ENCODE results near the gene DRC3.
"Not testable (repeated sequence)": the region's sequence is repeated elsewhere in the genome, so short reads cannot be mapped to it uniquely, and the experiment has no call there.

The DRC3 gene

DNA sequence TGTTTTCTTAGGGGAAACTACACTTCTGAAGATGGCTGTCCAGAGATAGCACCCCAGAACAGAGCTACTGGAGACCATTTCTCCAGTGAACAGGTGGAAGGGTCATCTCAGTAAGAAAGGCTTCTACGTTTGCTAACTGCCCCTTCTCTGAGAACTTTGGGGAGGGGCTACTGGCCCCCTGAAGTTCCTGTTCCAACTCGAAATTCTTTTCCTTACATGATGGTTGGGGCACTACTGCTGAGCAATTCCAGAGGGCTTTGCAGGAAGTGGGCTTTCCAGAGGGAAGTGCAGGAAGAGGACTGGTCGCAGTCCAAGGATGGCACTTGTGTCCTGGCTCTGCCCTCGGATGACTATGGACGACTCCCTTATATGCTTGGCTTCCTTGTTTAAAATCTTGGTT lies 31.6 kb upstream of the DRC3 start:
- no peak for DNase-seq (ENCODE audit: low read depth)

DNA sequence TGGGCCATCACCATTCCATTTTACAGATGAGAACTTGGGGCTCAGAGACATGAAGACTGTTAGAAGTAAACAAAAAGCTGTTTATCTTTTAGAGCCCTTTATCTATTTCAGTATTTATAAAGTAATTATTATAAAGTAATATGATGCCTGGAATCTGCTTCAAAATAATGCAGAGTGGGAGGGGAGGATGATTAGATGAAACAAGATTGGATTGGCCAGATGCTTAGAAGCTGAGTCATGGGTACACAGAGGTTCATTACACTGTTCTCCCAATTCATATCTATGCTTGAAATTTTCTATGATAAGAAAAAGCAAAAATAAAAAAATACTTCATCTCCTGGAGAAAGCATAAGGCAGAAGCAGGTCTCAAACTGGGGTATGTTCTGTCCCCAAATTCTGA lies 29.8 kb upstream of the DRC3 start:
- DNase-seq (ENCODE audit: low read depth): no peak

DNA sequence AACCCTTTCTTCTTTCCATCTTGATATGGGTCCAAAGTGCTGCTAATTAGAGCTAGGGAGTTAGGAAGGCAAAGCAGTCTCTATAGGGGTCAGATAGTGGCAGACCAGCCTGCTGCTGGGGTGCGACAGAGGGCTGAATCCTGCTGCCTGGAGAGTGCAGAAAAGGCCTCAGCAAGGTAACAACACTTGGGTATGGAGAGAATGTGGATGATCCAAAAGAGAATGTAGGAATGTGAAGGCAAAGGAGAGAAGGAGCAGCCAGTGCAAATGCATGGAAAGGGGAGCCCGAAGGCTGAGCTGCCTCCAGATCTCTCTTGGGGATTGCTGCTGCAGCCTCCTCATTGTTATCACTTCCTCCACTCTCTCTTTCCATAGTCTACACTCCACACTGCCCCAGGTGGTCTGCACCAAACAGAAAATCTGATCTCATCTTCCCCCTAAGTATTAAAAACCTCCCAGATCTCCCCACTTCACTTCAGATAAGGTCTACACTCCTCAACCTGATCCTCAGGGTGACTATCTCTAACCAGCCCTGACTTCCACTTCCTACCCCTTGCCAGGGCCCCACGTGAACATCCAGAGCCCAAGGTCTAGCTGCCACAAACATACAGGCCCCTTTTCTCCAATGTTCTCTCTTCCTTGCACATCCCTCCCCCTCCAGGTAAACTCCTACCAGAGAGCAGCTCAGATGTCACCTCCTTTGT lies 29.2 kb upstream of the DRC3 start:
- no peak for DNase-seq (ENCODE audit: low read depth)

DNA sequence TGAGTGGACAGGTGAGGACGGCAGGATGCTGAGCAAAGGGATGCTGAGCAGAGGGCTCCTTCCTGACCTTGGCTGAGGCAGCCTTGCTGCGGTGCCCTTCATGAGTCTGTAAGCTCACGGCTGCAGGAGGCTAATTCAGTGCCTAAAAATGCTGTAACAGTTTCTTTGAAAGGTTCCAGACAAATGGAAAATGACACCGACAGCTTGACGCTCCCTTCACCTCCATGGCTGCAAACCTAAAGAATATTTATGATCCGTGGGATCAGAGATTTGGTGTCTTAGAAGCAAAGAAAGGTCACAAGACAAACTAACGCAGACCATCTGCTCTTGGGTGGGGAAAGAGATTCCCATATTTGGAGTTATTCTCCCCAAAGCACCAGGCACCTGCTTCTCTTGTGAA lies 28.4 kb upstream of the DRC3 start:
- no peak for DNase-seq (ENCODE audit: low read depth)

DNA sequence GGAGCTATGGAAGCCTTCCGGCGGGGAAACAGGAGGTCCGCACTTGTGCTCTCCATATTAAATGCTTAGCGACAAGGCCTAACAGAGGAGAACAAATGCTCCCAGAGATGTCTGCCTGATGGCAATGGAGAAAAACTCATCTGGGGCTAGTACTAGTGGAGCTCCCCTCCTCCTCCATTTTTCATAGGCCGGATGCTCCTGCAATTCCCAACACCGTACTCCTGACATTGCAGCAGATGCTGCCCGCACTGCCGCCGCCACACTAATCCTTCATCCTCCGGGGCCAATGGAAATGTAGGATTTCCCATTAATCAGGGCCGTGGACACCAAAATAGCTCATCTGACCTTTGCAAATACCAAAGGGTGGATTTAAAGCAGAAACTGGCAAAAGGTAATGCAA lies 27.9 kb upstream of the DRC3 start:
- DNase-seq (ENCODE audit: low read depth): no peak

DNA sequence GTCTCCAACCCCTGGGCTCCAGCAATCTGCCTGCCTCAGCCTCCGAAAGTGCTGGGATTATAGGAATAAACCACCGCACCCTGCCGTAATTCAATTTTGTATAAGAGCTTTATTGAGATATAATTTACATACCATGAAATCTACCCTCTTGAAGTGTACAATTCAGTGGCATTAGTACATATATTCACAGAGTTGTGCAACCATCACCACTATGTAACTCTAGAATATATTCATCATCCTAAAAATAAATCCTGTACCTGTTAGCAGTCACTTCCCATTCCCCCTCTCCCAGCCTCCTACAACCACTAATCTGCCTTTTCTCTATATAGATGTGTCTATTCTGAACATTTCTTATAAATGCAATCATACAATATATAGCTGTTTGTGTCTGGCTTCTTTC lies 26.6 kb upstream of the DRC3 start:
- DNase-seq (ENCODE audit: low read depth): no peak

DNA sequence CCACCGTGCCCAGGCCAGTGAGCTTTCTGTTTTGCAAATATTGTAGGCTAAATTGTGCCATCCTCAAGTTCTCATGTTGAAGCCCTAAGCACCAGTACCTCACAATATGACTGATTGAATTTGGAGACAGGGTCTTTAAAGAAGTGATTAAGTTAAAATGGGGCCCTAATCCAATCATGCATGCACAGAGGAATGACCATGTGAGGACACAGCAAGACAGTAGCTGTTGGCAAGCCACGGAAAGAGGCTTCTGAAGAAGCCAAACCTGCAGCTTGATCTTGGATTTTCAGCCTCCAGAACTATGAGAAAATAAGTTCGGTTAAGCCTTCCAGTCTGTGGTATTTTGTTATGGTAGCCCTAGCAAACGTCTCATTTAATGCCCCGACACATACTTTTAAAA lies 25.4 kb upstream of the DRC3 start:
- no peak for DNase-seq (ENCODE audit: low read depth)

DNA sequence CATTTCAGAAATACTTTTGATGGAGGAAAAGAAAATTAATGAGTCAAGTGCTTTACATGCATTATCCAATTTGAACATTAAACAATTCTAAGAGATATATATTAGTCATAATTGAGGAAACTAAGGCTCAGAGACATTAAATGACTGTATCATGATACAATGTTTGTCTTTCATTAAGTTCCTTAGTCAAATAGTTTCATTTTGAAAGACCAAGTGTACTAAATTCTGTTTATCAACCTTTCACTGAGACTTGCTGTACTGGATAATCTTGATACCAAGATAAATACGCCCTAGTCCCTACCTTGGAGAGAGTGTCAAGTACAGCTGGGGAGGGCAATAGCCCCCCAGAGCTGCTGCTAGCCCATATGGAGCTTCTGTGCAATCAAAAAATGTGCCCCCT lies 24.7 kb upstream of the DRC3 start:
- DNase-seq (ENCODE audit: low read depth): no peak

DNA sequence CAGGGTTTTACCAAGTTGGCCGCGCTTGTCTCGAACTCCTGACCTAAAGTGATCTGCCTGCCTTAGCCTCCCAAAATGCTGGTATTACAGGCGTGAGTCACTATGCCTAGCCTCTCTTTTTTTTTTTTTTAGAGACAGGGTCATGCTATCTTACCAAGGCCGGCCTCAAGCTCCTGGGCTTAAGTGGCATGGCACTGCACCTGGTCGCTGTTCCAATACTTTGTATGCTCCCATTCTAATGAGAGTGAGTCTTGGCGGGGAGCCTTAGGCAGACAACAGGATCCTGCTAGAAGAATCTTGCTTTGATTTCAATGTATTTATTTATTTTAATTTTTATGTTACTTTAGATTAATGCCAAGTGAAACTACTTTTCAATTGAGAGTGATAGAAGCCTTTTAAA lies 22.3 kb upstream of the DRC3 start:
- no peak for DNase-seq (ENCODE audit: low read depth)

DNA sequence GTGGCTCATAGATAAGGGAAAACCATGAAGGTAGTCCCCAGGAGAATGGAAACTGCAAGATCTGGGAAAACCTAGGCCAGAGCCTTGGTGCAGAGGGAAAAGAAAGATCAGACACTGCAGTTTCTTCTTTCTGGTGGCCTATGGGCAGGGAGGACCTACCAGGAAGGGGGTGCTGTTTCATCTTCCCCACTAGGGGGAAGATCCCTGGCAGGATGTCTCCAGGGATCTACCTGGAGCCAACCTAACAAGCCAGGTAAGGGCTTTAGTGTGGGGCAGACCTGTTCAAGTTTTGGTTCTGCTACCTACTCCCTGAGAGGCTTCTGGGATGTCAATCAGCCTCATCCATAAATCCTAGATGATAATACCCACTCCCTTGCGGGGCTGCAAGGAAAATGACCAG lies 21.9 kb upstream of the DRC3 start:
- DNase-seq (ENCODE audit: low read depth): no peak

DNA sequence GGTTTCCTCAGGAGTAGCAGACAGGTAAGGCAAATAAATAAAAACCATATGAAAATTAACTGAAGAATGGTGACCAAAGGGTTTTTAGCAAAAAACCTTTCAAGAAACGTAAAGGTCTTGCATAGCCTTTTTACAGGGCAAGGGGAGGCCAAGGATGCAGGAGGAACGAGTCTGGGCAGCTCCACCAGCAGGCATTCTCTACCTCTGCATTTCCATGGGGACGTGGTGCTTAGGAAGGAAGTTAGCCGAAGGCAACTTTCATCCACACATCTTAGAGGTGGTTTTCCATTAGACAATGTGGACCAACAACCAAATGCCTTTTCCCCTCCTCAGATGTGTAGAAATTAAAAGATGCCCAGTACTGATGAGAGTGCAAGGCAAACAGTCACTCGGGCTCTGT lies 21.1 kb upstream of the DRC3 start:
- no peak for DNase-seq (ENCODE audit: low read depth)

DNA sequence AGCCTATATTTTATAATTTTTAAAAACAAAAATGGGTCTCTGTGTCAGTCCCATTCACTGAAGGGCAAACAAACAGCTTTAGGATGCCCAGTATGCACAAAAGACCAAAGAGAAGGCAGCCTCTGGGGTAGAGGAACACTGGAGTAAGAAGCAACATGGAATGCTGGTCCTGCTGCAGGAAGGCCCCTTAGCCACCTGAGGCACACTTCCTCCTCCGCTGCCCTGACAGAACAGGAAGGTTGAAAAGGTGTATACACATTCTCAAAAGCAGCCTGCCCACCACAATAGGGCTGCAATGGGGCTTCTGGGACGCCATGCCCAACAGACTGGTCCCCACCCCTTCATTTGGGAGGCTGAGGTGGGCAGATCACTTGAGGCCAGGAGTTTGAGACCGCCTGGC lies 20.0 kb upstream of the DRC3 start:
- no peak for DNase-seq (ENCODE audit: low read depth)

DNA sequence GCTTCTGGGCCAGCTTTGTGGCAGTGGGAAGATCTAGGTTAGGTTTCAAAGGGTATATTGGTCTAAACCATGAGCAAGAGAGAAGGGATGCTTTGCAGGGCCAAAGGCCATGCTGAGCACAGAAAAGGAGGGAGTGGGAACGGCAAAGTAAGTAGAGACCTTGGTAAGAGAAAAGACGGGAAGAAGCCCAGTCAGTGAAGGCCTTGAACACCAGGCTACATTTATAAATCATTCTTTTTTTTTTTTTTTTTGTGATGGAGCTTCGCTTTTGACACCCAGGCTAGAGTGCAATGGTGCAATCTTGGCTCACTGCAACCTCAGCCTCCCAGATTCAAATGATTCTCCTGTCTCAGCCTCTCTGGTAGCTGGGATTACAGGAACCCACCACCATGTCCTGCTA lies 18.6 kb upstream of the DRC3 start:
- DNase-seq (ENCODE audit: low read depth): no peak

DNA sequence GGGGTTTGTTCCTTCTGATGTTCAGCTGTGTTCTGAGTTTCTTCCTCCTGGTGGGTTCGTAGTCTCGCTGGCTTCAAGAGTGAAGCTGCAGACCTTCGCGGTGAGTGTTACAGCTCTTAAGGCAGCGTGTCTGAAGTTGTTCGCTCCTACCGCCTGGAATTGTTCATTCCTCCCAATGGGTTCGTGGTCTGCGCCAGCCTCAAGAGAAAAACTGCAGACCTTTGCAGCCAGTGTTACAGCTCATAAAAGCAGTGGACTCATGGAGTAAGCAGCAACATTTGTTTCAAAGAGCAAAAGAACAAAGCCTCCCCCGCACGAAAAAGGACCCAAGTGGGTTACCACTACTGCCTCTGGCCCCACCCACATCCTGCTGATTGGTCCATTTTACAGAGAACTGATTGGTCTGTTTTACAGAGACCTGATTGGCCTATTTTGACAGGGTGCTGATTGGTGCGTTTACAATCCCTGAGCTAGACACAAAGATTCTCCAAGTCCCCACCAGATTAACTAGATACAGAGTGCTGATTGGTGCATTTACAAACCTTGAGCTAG lies 16.8 kb upstream of the DRC3 start:
- DNase-seq (ENCODE audit: low read depth): not testable (repeated sequence)

DNA sequence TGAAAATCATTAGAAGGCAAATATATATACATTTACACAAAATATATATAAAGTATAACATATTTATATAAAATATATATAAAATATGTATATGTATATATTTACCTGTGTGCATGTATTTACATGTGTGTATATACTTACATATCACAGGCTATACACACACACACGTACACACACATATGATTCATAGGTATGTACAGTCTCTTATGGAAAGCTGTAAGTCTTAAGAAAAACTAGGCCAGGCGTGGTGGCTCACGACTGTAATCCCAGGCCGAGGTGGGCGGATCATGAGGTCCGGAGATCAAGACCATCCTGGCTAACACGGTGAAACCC lies 15.1 kb upstream of the DRC3 start:
- DNase-seq (ENCODE audit: low read depth): no peak

DNA sequence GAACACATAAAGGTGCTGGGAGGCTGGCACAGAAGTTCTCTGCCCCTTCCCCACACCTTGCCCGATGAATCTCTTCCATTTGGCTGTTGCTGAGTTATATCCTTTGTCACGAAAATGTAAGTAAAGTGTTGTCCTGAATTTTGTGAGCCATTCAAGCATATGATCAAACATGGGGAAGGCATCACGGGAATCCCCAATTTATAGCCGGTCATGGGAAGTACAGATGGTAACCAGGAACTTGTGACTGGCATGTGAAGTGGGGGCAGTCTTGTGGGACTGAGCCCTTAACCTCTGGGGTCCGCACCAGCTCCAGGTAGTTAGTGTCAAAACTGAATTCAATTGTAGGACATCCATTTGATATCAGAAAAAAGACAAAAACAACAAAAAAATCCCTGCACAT lies 13.7 kb upstream of the DRC3 start:
- no peak for DNase-seq (ENCODE audit: low read depth)

DNA sequence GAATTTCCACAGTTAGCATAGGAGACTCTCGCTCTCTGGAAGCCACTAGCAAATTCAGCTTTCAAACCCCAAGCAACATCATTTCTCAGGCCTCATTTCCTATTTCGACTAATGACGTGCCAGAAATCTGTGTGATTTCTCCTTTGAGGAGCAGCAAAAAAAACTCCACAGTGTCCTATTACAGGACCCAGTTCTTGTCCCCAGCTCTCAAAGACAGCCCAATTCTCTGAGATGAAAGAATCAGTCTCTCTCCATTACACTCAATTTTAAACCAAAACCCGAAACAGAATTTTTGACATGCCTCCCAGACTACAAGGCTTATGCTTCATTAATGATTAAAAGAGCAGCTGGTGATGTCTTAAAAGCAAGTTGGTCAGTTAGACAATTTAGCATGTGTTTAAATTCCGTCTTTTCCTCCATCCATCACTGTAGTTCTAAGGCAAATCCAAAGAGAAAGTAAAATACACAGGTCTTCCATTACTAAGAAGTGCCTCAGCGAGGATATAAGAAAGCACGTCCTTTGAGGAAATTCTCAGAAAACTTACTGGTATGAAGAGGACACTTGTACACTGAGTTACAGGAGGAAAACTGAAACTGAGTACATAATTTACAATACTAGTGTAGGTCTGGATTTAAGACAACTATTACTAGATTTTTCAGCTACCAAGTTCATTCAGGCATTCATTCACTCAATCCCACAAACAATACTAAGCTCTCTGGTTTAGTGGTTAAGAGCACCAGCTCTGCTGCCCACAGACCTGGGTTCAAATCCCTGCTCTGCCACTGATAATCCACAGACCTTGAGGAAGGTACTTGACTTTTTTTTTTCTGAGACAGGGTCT lies 12.9 kb upstream of the DRC3 start:
- no peak for DNase-seq (ENCODE audit: low read depth)

DNA sequence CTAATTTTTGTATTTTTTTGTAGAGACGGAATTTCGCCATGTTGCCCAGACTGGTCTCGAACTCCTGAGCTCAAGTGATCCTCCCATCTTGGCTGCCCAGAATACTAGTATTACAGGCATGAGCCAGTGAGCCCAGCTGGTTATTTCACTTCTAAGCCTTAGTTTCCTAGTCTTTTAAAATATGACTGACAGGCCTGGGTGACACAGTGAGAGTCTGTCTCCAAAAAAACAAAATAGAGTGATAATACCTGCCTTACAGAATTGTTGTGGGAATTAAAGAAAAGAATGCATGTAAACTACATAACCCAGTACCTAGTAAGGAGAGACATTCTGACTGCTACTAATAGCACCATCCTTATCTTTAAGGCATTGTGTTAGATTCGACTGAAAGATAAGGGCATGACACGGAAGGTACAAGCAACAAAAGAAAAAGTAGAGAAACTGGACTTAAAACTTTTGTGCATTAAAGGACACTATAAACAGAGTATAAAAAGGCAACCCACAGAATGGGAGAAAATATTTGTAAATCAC lies 12.1 kb upstream of the DRC3 start:
- no peak for DNase-seq (ENCODE audit: low read depth)

DNA sequence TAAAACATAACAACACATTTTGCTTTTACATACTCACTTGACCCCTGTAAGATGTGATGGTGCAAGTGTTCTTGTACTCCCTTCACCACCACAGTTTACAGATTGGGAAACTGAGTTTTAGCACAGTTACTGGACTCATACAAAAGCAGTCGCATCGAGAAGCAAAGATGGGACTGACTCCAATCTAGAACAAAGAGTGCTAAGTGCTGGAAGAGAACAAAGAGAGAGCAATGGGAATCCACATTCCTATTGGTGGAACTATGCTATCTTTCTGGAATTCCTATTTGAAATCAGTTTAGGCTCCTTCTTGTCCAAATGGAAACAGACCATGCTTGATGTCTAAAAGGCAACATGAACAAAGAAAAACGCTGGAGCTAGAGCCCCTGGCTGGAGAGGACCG lies 9.6 kb upstream of the DRC3 start:
- no peak for DNase-seq (ENCODE audit: low read depth)

DNA sequence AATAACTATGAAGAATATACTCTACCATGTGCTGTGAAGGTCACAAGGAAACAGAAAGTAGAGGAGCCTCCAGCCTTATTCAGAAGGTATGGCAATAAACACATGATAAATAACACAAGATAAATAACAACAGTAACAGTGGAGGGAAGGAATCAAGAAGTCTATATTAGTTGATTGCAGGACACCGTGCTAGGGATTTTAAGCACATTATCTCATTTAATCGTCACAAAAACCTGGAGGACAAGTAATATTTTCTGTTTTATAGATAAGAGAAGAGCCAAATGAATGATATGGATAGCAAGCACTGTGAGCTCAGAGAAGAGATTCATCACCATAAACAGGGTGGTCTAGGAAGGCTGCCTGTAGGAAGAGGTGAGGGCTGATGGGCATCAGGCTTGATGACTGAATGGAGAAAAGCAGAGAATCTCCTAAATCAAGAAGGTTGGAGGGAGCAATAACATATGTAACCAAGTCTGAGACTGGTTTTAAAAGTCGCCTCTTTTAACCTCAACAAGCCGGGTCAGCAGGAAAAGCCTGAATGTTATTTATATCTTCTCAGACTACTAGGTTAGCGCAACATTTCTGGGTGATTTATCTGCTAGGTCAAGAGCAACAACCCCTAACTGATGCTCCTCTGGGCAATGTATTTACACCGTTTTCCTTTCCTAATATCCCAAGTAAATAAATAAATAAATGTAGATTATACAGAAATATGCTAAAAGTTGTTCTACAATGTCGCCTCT lies 8.8 kb upstream of the DRC3 start:
- no peak for DNase-seq (ENCODE audit: low read depth)

DNA sequence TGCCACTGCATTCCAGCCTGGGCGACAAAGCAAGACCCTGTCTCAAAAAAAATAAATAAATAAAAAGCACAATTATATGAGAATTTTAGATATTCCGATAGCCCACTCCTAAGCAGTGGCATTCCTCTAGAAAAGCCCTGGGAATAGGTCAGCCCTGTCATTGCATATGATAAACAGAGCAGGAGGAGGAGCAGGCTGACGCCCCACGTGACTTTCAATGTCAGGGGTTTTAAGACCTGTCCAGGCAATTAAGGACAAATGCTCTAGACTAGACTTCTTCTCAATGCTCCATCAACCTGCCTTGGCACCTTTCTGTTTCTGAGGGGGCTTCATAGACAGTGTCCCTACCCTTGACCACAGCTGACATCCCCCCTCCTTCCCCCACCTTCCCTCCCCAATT lies 8.0 kb upstream of the DRC3 start:
- no peak for DNase-seq (ENCODE audit: low read depth)

DNA sequence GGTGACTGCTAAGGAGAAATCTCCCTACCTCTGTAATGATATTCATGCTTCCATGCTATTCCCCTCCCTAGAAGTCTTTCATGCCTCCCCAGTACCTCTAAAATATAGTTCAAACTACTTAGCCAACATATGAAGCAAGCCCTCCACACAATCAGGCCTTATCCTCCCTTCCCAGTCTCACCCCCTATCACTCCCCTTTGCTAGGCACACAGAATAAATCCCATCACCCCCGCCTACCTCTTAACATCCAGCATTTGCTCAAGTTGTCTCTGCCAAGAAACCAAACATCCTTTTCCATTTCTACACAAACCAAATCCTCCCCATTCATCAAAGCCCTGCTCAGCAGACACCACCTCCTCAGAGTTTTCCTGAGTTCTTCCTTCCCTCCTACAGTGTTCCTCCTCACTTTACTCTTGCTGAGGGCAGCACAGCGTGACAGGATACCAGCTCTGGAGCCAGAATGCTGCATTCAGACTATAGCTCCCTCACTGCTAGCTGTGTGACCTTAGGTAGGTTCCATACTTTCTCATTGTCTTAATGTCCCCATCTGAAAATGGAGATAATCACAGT lies 7.4 kb upstream of the DRC3 start:
- DNase-seq (ENCODE audit: low read depth): no peak
